Peyer's patch (tissue), 4 donors: ENCODE measurements around the gene EPB41L4B.

ENCODE experiments used
- CTCF ChIP-seq, 6 experiments: fragments of 450-650 bp in 4 of 6; fragments of 200-600 bp in 2 of 6; sonication (generic) in 1 of 6; IDR thresholded peaks; one replicate each; pipeline ENCODE4 v1.5.1; 2017 to 2019; ENCODE audit warnings: antibody characterized with exemption in 6 of 6, mild to moderate bottlenecking in 3 of 6, moderate library complexity in 1 of 6
- POLR2A ChIP-seq, 2 donors: fragments of 450-650 bp; IDR thresholded peaks; one replicate each; pipeline ENCODE4 v1.5.1; 2017; ENCODE audit warnings: antibody characterized with exemption in 2 of 2, mild to moderate bottlenecking in 2 of 2, moderate library complexity in 2 of 2

DNA sequence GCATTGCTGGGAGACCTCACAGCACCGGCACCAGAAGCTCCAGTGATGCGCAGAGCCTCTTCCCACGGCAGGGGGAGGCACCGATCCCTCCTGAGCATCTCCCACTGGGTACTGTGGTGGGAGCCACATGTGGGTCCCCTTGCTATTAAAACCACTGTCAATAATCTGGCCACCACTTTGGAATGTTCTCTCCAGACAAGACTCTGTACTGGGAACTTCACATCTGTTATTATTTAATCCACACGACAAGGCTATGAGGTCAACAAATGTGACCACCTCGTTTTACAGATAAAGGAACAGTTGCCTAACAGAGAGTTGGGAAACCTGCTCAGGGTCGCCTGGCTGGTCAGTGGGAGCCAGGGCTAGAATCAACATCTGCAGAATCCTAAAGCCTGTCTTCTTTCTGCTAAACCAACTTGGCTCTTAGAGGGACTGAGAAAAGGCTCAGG lies 72.7 kb downstream of the EPB41L4B start:
- TF ChIP-seq CTCF (IDR thresholded peaks at IDR 0.05) (no peak), POLR2A (IDR thresholded peaks at IDR 0.05) (no peak)
